Endometrium (tissue), 2 donors: ENCODE data around the gene KRT78.
"Not testable (repeated sequence)": the region's sequence is repeated elsewhere in the genome, so short reads cannot be mapped to it uniquely, and the experiment has no call there.

Experiments used
- FAIRE-seq: peaks from 2 replicates; lab custom pipeline; 2012; peaks lifted over from hg19 to GRCh38; lab: Jason Lieb, UNC
- donor health status: control.
- donor health status: control.

KRT78 gene

GRCh38 chr12:52795694-52796428 is 52.9 kb downstream of the KRT78 start, which contains the start of gene KRT3:
Gene KRT3 (minus strand): TSS chr12:52796117. CDS start chr12:52796042, 75 bp downstream.
- no peak for FAIRE-seq

- FAIRE-seq: not testable (repeated sequence)
Measured at GRCh38 chr12:52795332-52795674, 53.5 kb downstream of the KRT78 start.

GRCh38 chr12:52794479-52795331 is 54.1 kb downstream of the KRT78 start:
- FAIRE-seq: no peak

DNA sequence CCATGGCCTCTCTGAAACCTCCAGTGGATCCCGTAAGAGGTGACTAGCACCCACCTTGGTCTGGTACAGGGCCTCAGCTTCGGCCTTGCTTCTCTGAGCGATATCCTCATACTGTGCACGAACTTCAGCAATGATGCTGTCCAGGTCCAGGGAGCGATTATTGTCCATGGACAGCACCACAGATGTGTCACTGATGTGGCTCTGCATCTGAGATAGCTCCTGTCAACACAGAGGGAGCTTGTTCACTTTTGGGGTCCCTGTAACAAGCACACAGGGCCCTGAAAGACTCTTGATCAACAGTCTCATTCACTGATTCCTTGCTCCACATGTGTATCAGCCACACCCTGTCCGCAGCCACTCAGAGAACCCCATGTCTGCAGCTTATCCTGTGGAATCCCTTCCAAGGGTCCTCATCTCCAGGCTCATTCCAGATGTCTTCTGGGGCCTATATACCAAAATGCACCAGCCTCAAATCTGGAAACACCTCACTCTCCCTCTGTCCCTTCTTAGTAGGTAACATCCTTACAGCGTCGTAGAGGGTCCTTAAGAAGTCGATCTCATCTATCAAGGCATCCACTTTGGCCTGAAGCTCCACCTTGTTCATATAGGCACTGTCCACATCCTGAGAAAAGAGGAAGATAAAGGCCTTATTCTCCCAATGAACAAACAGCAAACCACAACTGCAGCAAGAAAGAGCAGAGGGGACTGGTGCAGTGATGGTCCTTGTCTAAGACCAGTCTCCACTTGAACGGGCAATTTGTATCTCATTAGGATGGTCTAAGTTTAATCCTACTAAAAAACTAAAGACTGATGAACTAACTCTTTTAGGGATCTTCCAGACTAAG is 56.4 kb downstream of the KRT78 start:
- FAIRE-seq: no peak

DNA sequence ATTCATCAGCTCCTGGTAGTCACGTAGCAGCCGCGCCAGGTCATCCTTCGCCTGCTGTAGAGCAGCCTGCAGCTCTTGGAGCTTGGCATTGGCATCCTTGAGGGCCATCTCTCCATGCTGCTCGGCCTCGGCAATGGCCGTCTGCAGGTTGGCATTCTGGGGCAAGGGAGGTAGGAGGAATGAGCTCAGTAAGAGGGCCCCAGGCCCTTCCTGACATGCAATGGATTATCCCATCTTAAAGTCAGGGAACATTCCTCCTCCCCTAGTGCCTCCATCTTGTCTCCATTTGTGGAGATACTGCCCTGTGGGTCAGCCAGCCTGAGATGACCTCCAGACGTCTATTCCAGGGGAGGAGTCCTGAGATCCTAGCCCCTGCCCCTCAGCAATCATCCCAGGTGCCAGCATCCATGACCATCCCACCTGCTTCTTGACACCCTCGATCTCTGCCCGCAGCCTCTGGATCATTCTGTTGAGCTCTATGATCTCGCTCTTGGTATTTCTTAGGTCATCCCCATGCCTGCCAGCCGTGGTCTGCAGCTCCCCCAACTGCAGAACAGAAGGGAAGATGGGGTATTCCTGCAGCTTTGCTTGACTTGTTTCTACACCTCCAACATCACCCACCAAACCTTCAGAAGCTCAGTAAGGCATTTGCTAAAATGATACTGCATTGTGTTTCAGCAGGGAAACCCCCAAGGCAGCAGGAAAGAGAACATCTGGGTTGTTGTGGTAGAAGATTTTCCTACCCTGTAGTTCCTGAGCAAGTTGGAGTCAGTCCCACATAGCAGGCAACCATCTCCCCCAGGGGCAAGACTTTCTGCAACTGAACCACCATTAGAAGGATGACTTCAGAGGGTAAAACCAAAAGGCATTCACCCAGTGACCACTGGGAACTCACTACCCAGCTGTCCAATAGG is 57.3 kb downstream of the KRT78 start:
- FAIRE-seq: no peak

GRCh38 chr12:52790427-52791270 is 58.1 kb downstream of the KRT78 start:
- FAIRE-seq: no peak

GRCh38 chr12:52789637-52790426 is 59.0 kb downstream of the KRT78 start:
- FAIRE-seq: no peak

DNA sequence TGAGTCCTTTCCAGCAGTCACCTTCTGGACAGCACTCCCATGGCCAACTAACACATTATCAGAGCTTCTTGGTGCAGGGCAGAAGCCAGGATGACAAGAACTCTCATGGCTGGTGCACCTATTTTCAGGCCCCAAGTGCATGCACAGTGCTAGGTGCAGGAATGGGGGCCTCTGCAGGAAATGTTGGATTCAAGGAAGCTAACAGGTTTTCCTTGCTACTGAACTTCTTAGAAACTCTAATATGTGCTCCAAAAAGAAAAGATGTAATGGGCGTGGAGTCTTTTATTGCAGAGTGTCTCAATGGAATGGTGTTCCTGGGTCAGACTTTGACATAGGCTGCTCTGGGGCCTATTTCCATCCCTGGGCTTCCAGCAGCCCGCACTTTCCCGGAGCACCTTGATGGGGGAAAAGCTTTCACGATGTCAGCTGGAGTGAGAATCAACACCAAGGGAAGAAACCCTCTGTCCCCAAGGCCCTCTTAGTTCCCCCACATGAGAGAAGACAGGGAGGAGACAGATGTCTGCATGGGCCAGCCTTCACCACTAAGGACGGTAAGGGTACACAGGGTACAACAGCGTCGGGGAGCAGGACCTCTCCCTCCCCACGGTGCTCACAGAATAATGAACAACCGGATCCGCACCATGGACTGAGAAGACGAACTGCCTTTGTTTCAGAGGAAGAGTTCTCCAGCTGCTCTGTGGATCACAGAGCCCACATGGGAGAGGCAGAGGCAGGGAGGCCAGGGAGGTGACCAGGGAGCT is 59.7 kb downstream of the KRT78 start:
- FAIRE-seq: no peak

GRCh38 chr12:52788192-52788875 is 60.5 kb downstream of the KRT78 start:
- FAIRE-seq: no peak
